HG03520 (cell line): Measurements from ENCODE around the gene GPR37.

ENCODE experiments used
- ATAC-seq: cut with Tn5 transposase; IDR thresholded peaks from one replicate; pipeline ENCODE4 v1.9.1; 2021; ENCODE audit warnings: mild to moderate bottlenecking, moderate library complexity; ENCODE audit not compliant: unreplicated experiment

GPR37 gene

DNA sequence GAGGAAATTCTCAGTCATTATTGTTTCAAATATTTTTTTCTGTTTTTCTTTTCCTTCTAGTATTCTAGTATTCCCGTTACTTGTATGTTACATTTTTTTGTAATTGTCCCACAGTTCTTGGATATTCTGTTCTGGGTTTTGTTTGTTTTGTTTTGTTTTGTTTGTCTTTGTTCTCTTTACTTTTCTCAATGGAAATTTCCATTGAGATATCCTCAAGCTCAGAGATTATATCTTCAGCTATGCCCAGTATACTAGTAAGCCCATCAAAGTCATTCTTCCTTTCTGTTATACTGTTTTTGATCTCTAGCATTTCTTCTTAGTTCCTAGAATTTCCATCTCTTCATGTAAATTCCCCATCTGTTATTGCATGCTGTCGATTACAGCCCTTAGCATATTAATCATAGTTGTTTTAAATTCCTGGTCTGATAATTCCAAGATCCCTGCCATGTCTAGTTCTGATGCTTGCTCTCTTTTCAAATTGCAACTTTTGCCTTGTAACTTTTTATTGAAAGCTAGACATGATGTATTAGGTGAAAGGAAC, 27.8 kb downstream of the GPR37 start:
- ATAC-seq = no peak

DNA sequence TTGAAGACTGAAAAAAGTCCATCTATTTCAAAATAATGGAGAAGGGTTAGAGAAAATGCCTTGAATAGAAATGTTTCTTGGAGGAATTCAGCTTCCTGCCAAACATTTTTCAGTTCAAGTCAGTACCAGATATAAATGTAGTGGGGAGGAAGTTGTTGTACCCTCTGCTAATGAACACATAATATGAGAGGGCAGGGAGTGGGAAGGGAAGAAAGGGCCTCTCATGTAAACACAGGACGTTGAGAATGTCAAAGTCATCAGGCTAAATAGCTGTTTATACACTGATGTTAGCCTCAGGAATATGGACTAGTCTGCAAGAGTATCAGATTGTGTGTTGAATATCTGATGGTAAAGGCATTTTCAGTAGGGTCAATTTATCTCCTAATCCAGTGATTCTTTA, 37.0 kb downstream of the GPR37 start:
- no peak for ATAC-seq

DNA sequence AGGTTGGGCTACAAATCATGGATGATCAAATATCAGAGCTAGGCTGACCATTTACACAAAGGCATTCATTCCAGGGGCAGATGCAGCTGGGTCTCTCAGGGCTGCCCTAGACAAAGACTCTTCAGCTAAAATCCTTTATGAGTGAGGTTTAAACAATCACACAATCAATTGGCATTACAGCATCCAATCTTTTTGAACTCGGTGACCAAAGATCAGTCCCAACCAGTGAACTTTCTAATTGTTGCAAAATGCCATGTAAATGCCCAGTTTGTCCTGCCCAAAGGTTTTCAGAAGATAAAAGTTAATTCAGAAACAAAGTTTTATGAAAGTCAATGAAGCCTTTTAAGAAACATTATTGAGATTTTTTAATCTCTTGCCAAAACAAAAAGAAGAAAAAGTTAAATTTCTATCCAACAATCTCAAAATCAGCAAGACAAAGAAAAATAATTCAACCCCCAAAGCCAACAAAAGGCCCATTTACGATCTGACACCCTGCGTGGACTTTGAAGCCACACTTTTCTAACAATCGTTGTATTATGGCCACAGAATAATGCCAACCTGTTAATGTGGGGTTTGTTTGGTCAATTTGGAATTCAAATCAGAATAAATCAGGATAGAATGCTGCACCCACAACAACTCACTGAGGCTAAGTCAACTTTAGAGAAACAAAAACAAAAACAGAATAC, 40.9 kb downstream of the GPR37 start:
- no peak for ATAC-seq

DNA sequence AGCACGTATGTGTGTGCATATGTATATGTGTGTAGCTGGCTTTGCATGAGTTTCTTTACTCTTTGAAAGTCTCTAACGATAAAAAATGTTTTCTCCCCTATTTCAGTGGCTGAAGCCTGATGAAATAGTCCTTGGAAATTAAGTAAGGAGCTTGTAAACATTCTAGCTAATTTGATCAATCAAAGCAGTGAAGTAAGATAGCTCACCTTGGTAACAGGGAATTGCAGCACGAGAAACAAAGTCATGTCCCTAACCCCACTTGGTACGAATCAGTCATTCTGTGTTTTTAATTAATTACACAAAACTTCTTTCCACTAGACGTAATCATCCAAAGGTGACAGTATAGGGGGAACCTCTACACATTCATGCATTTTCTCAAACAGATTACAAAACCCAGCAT, 41.5 kb downstream of the GPR37 start:
- no peak for ATAC-seq

DNA sequence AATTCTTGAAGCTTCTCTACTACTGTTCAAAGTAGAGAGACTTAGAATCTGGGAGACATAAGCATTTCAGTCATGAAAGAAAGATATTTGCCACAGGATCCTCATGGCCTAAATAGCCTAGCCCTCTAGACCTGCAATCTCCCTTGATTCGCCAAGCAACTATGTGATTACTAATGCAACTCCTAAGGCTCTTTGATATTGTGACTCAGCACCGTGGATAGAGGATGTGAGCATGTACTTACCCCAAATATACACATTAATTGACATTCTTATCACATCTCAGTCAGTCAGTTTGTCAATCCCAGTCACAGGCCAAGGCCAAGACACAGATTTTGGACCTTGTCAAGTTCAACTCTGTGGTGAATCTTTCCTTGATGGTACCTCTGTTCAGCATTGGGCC, 42.6 kb downstream of the GPR37 start:
- no peak for ATAC-seq

DNA sequence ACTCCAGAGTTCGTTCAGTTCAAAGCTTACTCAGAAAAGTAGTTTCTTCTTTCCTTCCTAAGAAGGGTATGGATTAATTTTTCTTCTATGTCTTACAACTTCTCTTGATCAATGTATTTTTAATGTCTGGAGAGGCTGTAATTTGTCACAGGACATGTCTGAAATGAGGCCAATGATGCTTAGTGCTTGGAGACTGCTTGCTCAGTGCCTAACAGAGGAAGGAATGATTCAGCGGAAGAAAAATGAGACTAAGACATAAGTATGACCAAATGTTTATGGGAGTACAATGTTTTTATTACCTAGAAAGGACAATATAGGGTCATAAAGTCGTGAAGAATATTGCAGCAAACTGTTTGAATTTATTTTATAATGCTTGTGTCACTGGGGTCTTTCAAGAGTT, 43.3 kb downstream of the GPR37 start:
- no peak for ATAC-seq

DNA sequence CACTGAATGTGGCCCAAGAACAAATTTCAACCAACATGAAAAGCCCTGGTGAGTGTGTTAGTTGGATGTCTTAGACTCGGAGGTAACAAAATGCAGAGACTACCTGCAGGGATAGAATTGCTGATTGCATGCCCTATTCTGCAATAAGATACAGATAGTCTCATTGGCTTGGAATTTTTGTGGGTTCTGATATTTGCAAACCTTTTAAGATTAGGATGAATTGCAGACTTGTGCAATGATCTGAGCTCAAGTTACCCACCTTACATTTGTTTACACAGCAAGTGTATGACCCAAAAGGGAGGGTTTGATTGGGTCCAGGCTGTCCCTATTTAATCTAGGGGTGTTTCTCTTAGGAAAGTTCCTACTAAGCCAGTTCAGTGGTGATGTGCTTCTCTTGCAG, 45.4 kb downstream of the GPR37 start:
- ATAC-seq = no peak

DNA sequence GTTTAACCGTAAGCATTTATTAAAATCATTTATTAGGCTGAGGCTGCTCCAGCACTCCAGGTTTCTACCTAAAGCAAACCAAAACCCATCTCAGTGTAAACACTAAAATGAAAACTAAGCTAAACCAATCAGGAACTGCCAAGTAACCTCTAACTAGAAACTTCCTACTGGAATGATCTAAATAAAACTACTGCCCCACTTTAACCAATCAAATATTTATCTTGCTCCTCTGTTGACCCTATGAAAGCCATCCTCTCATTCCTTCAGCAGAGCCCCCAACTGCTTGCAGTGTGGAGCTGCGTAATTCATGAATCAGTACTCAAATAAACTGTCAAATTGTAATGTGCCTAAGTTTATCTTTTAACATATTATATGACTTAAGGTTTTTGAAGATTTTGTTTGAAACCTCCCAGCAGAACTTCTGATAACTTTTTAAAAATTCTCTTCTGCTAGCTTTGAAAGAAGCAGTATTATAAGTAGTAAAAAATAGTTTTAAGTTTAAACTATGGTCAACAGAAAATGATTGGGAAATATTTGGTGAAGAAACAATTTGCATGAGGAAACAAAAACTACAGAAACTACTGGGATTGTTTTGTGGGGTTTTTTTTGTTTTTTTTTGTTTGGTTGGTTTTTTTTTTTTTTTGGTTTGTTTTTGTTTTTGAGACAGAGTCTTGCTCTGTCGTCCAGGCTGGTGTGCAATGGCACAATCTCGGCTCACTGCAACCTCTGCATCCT, 47.4 kb downstream of the GPR37 start:
- no peak for ATAC-seq

DNA sequence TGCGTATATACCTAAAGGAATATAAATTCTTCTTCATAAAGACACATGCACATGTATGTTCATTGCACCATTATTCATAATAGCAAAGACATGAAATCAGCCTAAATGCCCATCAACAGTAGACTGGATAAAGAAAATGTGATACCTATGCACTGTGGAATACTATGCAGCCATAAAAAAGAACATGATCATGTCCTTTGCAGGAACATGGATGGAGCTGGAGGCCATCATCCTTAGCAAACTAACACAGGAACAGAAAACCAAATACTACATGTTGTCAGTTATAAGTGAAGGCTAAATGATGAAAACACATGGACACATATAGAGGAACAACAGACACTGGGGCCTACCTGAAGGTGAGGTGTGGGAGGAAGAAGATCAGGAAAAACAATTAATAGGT, 48.7 kb downstream of the GPR37 start:
- ATAC-seq = no peak

DNA sequence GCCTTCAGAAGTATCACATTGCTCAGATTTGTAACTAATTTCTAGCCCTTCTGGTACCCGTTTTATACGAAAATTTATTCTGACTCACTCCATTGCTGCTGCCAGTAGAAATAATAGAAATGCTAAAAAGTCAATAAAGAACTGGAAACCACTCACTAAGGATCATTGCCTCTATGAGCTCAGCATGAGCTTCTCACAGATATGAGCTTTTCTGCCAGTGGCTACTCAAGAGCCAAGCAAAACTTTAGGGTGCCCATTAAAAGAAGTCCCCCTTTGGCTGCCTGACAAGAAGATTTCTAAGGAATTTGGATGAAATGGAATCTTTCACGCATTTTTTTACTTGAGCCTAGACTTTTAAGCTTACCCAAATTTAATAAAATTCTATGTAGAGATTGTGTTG, 52.5 kb downstream of the GPR37 start:
- no peak for ATAC-seq

DNA sequence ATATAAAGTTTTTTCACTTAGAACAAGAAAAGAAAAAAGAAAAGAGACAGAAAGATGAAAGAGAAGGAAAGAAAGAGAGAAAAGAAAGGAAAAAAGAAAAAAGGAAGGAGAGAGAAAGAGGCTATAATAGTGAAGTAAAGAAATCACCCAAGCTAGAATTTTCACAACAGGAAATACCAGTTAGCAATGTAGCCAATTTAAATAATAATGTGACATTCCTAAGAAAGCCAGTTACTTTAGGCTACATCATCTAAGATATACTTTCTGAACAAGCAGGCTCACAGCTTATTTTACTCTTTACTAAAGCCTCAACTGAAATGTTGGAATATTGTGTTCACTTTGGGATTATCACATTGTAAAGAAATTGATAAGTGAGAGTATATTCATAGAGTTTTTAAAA, 53.6 kb downstream of the GPR37 start:
- ATAC-seq = no peak

DNA sequence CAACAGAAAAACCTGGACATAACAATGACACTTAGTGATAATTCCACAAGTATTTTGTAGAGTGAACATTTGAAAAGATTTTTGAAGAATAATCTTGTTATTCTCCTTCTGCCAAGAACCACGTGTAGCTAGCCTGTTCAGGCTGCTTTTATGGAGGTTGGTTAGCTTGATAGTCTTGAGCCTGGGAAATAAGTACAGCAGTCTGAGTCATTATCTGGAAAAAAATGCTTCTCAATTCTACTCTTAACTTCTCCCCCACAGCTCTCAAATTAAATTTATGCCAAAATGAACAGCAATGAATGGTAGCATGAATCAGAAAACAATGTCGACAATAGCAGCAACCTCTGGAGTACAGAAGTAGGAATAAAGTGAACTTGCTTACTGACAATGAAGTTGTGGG, 63.2 kb downstream of the GPR37 start:
- ATAC-seq = no peak

DNA sequence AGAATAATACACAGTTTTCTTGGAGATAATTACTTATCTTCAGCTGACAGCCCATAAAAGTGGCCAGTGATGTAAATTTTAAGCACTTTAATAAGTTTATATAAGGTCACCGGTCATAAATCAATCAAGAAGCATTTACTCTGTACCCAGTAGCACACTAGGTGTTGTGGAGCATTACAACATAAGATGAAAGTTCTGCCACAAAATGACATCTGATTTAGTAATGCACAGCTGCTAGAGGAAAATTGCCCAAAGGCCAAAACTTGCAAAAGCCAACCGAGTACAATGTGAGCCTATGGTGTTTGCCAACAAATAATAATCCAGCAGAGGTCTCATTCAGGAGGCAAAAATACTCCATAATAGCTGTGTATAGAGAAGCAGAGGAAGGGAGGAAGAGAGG, 63.6 kb downstream of the GPR37 start:
- no peak for ATAC-seq

DNA sequence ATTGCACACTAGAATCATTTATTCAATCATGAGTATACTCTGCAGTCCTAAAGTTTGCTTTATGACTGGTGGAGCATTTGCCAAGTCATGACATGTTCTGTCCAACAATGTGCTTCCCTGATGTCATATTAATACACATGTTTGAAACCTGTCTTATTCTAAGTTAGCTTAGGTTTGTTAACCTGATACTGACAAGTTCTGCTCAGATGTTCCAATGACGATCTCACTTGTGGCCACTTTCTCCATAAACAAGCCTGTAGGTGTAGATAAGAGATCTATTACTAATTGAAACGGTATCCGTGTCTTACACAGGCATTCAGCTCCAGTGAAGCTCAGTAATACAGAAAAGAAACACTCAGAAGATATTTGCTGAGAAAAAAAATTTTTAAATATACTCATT, 64.9 kb downstream of the GPR37 start:
- no peak for ATAC-seq

DNA sequence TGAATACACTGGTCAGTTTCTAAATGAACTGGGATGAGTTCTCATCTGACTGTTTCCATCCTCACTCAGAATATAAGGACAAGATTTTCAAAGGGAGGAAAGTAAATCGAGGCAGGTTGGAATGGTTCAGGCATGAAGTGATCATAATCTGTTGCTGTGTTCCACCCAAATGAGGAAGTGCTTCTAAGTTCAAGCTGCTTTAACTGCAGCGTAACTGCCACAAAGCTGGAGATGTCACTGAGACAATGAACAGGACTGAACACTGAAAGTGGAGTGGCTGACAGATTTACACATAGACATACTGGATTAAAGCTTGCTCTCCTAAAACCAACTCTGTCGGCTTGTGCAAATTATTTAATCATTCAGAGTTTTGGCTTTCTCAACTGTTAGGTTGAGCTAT, 66.6 kb downstream of the GPR37 start:
- no peak for ATAC-seq

DNA sequence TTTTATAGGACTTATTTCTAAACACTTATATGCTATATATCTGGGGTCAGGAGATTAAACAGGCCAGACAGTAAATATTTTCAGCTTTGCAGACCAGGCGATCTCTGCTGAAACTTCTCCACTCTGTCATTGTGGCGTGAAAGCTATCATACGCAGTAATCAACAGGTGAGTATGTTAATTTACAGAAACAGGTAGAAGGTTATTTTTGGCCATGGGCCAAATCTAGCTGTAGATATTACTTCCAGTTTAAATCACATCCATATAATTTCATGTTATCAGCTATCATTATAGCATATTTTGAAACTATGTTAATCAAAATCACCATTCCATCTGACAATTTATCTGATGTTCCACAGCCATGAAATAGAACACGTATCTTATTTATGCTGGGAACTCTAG, 67.8 kb downstream of the GPR37 start:
- no peak for ATAC-seq
